Prostate gland (tissue), 2 donors: ENCODE measurements around the gene LGALS4.

ENCODE experiments used
- POLR2A ChIP-seq: fragments of 450-650 bp; IDR thresholded peaks from one replicate; pipeline ENCODE4 v1.6.1; 2016; ENCODE audit warnings: antibody characterized with exemption, mild to moderate bottlenecking
- TF ChIP-seq, protein P1 (sequence below), 4 experiments: fragments of 200-600 bp in 2 of 4; fragments of 450-650 bp in 2 of 4; sonication (generic) in 2 of 4; IDR thresholded peaks; 1 replicate in 3 of 4; 2 replicates in 1 of 4; pipeline ENCODE4 v1.5.1; 2016 to 2019; ENCODE audit warnings: antibody characterized with exemption in 4 of 4, mild to moderate bottlenecking in 2 of 4, moderate library complexity in 2 of 4

GRCh38 chr19:38826856-38827551 lies 14.3 kb upstream of the LGALS4 start:
- TF ChIP-seq POLR2A: no peak
- TF ChIP-seq, protein P1, sequence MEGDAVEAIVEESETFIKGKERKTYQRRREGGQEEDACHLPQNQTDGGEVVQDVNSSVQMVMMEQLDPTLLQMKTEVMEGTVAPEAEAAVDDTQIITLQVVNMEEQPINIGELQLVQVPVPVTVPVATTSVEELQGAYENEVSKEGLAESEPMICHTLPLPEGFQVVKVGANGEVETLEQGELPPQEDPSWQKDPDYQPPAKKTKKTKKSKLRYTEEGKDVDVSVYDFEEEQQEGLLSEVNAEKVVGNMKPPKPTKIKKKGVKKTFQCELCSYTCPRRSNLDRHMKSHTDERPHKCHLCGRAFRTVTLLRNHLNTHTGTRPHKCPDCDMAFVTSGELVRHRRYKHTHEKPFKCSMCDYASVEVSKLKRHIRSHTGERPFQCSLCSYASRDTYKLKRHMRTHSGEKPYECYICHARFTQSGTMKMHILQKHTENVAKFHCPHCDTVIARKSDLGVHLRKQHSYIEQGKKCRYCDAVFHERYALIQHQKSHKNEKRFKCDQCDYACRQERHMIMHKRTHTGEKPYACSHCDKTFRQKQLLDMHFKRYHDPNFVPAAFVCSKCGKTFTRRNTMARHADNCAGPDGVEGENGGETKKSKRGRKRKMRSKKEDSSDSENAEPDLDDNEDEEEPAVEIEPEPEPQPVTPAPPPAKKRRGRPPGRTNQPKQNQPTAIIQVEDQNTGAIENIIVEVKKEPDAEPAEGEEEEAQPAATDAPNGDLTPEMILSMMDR (IDR thresholded peaks at IDR 0.05): no peak
